AG04450 (cell line): ENCODE data around the gene ECSIT. TPM values are rescaled to one million over a fixed set of nuclear protein-coding genes. Genes with fewer than 3 reads are reported as not detected.

Source experiments
- CTCF ChIA-PET: fragments of 300-600, 350-600 bp; formaldehyde crosslinking; extraction: SDS; loops from one replicate; lab custom pipeline; 2022; ENCODE audit warnings: antibody characterized with exemption, inconsistent platforms; lab: Charles Lee
- POLR2A ChIA-PET: fragments of 350-600 bp; formaldehyde crosslinking; extraction: SDS; loops from one replicate; lab custom pipeline; 2021; ENCODE audit warnings: antibody characterized with exemption, inconsistent platforms; lab: Yijun Ruan, JAX
- DNase-seq: peaks from one replicate; pipeline ENCODE4 v3.0.0-alpha.2; 2011; ENCODE audit warnings: low read depth, low spot score
- H3K27ac ChIP-seq: one replicate; pipeline ENCODE4 v1.5.1; 2012; ENCODE audit warnings: low read depth, low read length, control low read depth
- H3K27me3 ChIP-seq: one replicate; pipeline ENCODE4 v1.6.0; 2012; ENCODE audit warnings: low read length; ENCODE audit not compliant: control insufficient read depth, insufficient read depth
- H3K4me3 ChIP-seq: 2 replicates; pipeline ENCODE4 v1.5.1; 2011; ENCODE audit warnings: mild to moderate bottlenecking, low read depth, low read length, control low read depth
- H3K9me3 ChIP-seq: 2 replicates; pipeline ENCODE4 v1.5.1; 2012; ENCODE audit warnings: low read length; ENCODE audit not compliant: control insufficient read depth, insufficient read depth
- polyA plus RNA-seq: library from polyadenylated mRNA; depleted of rRNA; stranded (reverse); fragments of >200 nt; gene quantifications from 2 replicates; pipeline ENCODE4 v1.2.3, GENCODE V29; 2011; rRNA removed
- small RNA-seq: library from RNA; depleted of rRNA; stranded (forward); fragments of <200 nt; gene quantifications from one replicate; pipeline ENCODE3, GENCODE V24; 2012; ENCODE audit warnings: low read depth; ENCODE audit not compliant: insufficient read length
- TF ChIP-seq, protein P1 (sequence below): IDR thresholded peaks from 2 replicates; pipeline ENCODE4 v1.5.1; 2011; ENCODE audit warnings: low read depth, low read length, control low read depth, inconsistent platforms

ECSIT gene
- polyA plus RNA-seq, 1 experiment = 28.2 TPM

DNA sequence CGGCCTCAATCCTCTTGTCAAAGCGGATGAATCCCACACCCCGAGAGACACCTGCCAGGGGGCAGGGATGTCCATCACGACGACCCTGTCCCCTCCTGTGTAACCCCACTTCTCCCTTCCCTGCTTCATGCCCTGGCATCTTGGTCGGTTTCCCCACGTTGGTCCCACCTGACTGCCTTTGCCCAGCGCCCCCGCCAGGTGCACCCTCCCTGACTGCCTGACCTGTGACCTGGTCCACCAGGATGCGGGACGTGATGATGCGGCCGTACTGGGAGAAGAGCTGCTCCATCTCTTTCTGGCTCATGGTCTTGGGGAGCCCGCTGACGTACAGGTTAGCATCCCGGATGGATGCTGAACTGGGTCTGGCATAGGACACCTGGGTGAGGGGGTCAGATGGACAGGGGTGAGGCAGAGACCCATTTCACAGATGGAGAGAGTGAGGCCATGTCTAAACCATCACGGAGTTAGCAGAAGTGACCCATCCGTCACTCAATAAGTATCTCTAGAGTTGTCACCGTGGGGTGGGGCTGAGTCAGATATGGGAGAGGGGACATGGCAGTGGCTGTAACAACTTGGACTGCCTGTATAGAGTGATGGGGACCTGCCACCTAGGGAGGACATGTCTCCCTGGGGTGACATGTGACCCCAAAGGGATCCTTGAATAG, 70.6 kb downstream of the ECSIT start:
- Histone ChIP-seq H3K4me3 (no peak overlapping the region), H3K9me3 (no peaks in the 10 kb centered on the region; the same call in 1 of the 2 replicates), H3K27ac (no peak overlapping the region), H3K27me3 (peaks cover 3% of the 10 kb centered on the region)
- DNase-seq = no peak
- ChIA-PET POLR2A (no interaction called here), CTCF (interaction anchor here (0.9 to 1.0 kb wide), 2 partner anchors 22 to 164 kb away, joined by 3 read pairs; no protein-coding TSS in a partner anchor)
- TF ChIP-seq, protein P1, sequence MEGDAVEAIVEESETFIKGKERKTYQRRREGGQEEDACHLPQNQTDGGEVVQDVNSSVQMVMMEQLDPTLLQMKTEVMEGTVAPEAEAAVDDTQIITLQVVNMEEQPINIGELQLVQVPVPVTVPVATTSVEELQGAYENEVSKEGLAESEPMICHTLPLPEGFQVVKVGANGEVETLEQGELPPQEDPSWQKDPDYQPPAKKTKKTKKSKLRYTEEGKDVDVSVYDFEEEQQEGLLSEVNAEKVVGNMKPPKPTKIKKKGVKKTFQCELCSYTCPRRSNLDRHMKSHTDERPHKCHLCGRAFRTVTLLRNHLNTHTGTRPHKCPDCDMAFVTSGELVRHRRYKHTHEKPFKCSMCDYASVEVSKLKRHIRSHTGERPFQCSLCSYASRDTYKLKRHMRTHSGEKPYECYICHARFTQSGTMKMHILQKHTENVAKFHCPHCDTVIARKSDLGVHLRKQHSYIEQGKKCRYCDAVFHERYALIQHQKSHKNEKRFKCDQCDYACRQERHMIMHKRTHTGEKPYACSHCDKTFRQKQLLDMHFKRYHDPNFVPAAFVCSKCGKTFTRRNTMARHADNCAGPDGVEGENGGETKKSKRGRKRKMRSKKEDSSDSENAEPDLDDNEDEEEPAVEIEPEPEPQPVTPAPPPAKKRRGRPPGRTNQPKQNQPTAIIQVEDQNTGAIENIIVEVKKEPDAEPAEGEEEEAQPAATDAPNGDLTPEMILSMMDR = no peak

DNA sequence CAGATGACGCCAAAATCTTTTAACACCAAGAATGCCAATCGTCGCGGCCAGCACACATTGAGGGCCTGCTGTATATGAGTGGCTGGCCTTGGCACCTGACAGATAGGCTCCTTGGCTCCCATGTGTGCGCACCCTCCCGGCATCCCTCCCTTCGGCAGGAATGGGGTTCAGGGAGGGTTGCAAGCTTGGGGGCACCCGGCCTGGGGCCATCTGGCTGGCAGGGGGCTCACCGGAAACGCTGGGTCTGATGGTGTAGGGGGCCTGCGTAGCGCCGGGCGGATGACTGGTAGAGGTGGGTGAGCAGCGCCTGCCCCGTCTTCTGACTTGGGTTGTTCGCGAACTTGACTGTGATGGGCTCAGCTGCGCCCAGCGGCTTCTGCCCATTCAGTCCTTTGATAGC, 71.1 kb downstream of the ECSIT start:
- TF ChIP-seq, protein P1 = no peak
- CTCF ChIA-PET = interaction anchor here (0.6 to 1.0 kb wide), 2 partner anchors 11 to 164 kb away, joined by 3 read pairs; no protein-coding TSS in a partner anchor
- Histone ChIP-seq H3K27ac (no peak overlapping the region), H3K4me3 (no peak overlapping the region), H3K9me3 (no peaks in the 10 kb centered on the region; the same call in 1 of the 2 replicates), H3K27me3 (peaks cover 3% of the 10 kb centered on the region)
- POLR2A ChIA-PET = no interaction called here
- DNase-seq = no peak

DNA sequence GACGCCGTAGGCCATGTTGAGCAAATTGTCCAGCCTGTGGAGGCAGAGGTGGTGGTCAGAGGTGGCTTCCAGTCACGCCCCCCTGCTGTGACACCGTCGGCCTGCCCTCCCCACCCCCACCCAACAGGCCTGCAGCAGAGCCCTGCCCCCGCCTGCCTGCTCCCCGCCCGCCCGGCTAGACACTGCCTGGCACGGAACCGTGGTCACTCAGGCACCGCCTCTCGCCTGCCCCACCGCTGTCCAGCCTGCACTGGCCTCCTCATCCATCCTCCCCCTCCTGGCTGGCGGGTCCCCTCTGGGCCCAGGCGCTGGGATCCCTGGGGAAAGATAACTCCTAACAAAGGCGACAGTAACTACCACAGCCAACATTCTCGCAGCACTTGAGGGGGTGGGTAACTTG, 71.8 kb downstream of the ECSIT start:
- DNase-seq = no peak
- Histone ChIP-seq H3K27me3 (peaks cover 3% of the 10 kb centered on the region), H3K27ac (no peak overlapping the region), H3K4me3 (no peak overlapping the region), H3K9me3 (no peaks in the 10 kb centered on the region; the same call in 1 of the 2 replicates)
- TF ChIP-seq, protein P1 = no peak
- ChIA-PET POLR2A (no interaction called here), CTCF (interaction anchor here (0.6 to 0.7 kb wide), 2 partner anchors 10 to 26 kb away, joined by 3 read pairs; no protein-coding TSS in a partner anchor)

DNA sequence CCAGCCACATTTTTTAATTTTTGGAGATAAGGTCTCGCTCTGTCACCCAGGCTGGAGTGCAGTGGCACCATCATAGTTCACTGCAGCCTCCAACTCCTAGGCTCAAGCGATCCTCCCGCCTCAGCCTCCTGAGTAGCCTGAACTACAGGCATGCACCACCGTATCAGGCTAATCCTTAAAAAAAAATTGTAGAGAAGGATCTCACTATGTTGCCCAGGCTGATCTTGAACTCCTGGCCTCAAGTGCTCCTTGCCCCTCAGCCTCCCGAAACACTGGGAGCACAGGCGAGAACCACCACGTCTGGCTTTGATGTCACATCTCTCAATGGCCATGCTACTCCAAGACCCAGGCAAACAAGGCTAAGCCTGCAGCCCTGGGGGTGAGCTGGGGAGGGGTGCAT, 72.3 kb downstream of the ECSIT start:
- TF ChIP-seq, protein P1 = no peak
- POLR2A ChIA-PET = no interaction called here
- CTCF ChIA-PET = interaction anchor here (0.7 kb wide), 1 partner anchor 26 kb away, joined by 3 read pairs; no protein-coding TSS in a partner anchor

More for the DNA sequence above, 72.3 kb downstream of the ECSIT start:
- H3K4me3 ChIP-seq = no peak overlapping the region
- H3K27ac ChIP-seq = no peak overlapping the region
- H3K27me3 ChIP-seq = peaks cover 3% of the 10 kb centered on the region
- no peaks in the 10 kb centered on the region; the same call in 1 of the 2 replicates for H3K9me3 ChIP-seq
- no peak for DNase-seq

Small RNA genes lying within 50 kb of the gene (small RNA-seq; reads per million reads assigned to genes)
- gene MIR7974 (not detected), gene RN7SL833P (not detected)

Other genes starting within 250 kb of the ECSIT start
- gene TSPAN16, start 233.0 kb downstream of the ECSIT start, polyA plus RNA-seq = not detected in 2 replicates
- 15.6 and 17.0 TPM in 2 replicates for gene RAB3D, start 189.5 kb downstream of the ECSIT start, polyA plus RNA-seq
- gene TMEM205, start 182.9 kb downstream of the ECSIT start, polyA plus RNA-seq = 71.9 and 90.6 TPM in 2 replicates
- 12.1 and 14.6 TPM in 2 replicates for gene CCDC159, start 182.6 kb downstream of the ECSIT start, polyA plus RNA-seq
- 13.8 and 18.5 TPM in 2 replicates for gene PLPPR2, start 173.7 kb downstream of the ECSIT start, polyA plus RNA-seq
- 0.88 and 0.89 TPM in 2 replicates for gene SWSAP1, start 154.5 kb downstream of the ECSIT start, polyA plus RNA-seq
- gene EPOR, start 144.8 kb downstream of the ECSIT start, polyA plus RNA-seq = 3.8 and 4.9 TPM in 2 replicates
- gene RGL3, start 109.8 kb downstream of the ECSIT start, polyA plus RNA-seq = 0.11 and 0.16 TPM in 2 replicates
- gene ODAD3, start 94.0 kb downstream of the ECSIT start, polyA plus RNA-seq = 0.09 and 0.21 TPM in 2 replicates
- gene PRKCSH, start 93.5 kb downstream of the ECSIT start, polyA plus RNA-seq = 125 and 165 TPM in 2 replicates
- not detected in 2 replicates for gene ELAVL3, start 48.1 kb downstream of the ECSIT start, polyA plus RNA-seq
- 1.7 and 2.1 TPM in 2 replicates for gene ZNF653, start 23.3 kb downstream of the ECSIT start, polyA plus RNA-seq
- 99.6 and 108 TPM in 2 replicates for gene CNN1, start 9.7 kb upstream of the ECSIT start, polyA plus RNA-seq
- 51.7 and 60.4 TPM in 2 replicates for gene ELOF1, start 30.1 kb upstream of the ECSIT start, polyA plus RNA-seq
- 3.0 and 4.0 TPM in 2 replicates for gene ACP5, start 48.5 kb upstream of the ECSIT start, polyA plus RNA-seq
- 15.6 and 20.2 TPM in 2 replicates for gene ZNF627, start 68.3 kb upstream of the ECSIT start, polyA plus RNA-seq
- 2.6 and 3.8 TPM in 2 replicates for gene ZNF823, start 209.8 kb upstream of the ECSIT start, polyA plus RNA-seq
- 4.6 and 6.3 TPM in 2 replicates for gene ZNF441, start 237.9 kb upstream of the ECSIT start, polyA plus RNA-seq